OCI-M2 (cell line): ENCODE data around the gene ARL16.

Source experiments
- DNase-seq: peaks from one replicate; lab custom pipeline; 2025; ENCODE audit not compliant: unreplicated experiment; lab: John Stamatoyannopoulos, UW

The ARL16 gene

GRCh38 chr17:81713004-81713555 lies 29.5 kb upstream of the ARL16 start:
- no peak for DNase-seq

GRCh38 chr17:81712468-81713003 lies 28.9 kb upstream of the ARL16 start:
- DNase-seq, result no peak

- DNase-seq, result no peak
These were observed 28.3 kb upstream of the ARL16 start, which contains the start of gene SLC25A10 for GRCh38 chr17:81711814-81712467. Gene SLC25A10 (plus strand): TSS chr17:81712284. CDS start chr17:81712427, 143 bp downstream.

DNA sequence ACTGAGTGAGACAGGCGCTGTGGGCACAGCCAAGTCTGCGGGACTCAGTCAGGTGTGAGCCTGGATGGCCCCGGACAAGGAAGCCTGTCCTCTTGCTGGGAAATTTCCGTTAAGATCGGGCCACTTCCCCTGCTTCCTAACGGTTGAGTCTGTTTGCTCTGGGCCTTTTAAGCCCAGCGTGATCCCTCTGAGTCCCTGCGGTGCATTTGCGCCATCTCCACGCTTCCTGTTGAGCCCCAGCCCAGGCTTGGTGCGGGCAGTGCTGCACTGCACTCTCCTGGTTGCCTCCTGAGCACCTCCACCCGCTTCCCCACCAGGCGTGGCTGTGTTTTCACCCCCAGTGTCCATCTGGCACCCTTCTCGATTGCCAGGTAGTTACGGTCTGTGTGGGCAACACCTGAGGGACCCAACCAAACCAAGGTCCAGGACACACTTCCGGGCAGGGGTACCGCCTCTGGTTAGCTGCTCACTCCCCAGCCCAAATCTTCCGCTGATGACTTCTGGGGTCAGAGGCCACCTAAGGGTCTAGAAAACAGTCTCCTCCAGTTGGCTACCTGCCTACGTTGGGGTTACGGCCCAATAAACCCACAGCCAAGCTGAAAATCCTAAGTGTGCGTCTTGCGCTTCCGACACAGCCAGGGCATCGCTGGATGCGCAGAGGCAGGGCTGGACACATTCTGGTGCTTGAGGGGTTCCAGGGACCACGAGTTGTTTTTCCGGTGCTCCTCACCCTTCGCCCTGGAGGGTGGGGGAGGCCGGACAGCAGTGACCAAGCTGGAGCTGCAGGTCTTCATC lies 27.1 kb upstream of the ARL16 start:
- no peak for DNase-seq

DNA sequence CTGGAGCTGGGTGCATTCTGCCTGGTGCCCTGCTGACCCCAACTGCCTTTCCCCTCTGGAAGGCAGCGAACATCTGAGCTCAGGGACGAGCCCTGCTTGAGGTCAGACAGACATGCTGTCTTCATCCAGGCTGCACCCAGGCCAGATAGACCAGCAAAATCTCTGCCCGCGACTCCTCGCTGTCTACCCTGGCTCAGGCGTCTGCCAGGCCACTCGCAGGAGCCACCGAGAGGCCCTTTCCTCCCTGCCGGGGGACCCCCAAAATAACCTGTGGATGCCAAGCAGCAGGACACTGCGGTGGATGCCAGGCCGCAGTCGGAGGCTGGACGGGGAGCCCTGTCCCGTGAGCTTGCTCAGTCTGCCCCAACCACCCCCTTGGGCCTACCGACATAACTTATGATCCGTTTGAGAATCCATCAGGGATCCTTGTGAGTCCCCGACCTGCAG lies 25.2 kb upstream of the ARL16 start:
- no peak for DNase-seq

- DNase-seq, result no peak
These were observed 24.4 kb upstream of the ARL16 start for GRCh38 chr17:81707725-81708646.

DNA sequence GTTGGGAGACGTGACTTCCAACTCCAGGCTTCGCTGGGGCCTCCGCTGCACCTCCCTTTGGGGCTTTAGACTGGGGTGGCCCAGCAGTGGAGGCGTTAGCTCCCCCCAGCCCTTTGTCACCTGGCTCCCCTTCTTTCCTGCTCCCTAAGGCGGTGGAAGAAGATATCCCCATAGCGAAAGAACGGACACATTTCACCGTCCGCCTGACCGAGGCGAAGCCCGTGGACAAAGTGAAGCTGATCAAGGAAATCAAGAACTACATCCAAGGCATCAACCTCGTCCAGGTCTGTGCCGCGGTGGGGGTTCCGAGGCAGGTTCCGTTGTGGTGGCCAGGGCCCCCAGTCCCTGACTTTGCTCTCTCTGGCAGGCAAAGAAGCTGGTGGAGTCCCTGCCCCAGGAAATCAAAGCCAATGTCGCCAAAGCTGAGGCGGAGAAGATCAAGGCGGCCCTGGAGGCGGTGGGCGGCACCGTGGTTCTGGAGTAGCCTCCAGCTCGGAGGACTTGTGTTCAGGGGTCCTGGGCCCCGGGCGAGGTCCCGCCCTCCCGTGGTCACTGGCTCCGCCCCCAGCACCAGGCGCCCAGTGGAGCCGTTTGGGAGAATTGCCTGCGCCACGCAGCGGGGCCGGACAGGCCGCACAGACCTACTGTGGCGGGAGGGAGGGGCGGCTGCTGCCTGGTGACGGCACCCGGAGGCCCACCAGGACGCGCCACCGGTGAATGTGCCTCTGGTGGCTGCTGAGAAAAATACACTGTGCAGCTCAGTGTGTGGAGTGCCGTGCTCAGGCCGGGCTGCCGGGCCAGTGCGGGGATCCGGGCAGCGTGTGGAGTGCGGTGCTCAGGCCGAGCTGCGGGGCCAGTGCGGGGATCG lies 23.4 kb upstream of the ARL16 start:
- no peak for DNase-seq

- DNase-seq, result no peak
These were observed 22.6 kb upstream of the ARL16 start for GRCh38 chr17:81706232-81706611.

- DNase-seq, result no peak
These were observed 22.1 kb upstream of the ARL16 start for GRCh38 chr17:81705518-81706231.

- no peak for DNase-seq
These were observed 20.4 kb upstream of the ARL16 start for GRCh38 chr17:81703747-81704654.

DNA sequence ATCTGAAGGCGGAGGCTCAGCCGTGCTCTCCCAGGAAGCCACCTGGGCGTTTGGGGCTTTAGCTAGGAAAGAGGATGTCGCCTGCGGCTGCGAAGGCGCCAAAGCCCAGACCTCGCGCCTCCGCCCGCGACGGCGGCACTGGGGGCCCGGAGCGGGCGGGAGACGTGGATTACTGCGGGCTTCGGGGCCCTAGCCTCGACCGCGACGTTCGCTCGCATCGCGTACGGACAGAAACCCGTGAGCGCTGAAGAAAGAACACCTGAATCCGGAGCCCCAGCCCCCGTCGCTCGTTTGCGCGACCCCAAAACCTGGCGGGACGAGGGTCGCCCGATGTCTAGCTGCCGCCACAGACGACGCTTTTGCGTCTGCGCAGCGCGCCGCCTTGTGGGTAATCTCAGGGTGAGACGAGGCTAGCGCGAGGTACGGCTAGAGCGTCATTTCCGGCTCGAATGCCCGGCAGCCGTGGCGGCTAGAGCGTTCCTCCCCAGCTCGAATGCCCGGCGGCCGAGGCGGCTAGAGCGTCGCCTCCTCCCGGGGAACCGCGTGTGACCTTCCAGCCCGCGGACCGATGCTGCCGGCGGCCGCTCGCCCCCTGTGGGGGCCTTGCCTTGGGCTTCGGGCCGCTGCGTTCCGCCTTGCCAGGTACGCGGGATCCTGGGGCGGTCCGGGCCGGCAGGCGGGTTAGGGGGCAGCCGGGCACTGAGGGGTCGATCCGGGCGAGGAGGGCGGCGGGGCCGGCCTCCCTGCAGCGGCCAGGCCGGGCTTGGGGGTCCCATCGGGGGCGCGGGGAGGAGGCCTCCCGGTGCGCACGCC lies 19.5 kb upstream of the ARL16 start, which contains the start of gene MRPL12:
TSS of gene MRPL12 (plus strand) at position 434 of the 813 bp plus-strand sequence. CDS start at position 569, 135 bp downstream.
- DNase-seq, result peak; percentile 67

- DNase-seq, result no peak
These were observed 17.9 kb upstream of the ARL16 start for GRCh38 chr17:81701288-81702071.

GRCh38 chr17:81700353-81701287 lies 17.0 kb upstream of the ARL16 start:
- DNase-seq, result no peak

- no peak for DNase-seq
These were observed 13.9 kb upstream of the ARL16 start for GRCh38 chr17:81697261-81698044.
